ENCODE measurements around the gene CTDSP2.
"Not testable (repeated sequence)": the region's sequence is repeated elsewhere in the genome, so short reads cannot be mapped to it uniquely, and the experiment has no call there.

DNA sequence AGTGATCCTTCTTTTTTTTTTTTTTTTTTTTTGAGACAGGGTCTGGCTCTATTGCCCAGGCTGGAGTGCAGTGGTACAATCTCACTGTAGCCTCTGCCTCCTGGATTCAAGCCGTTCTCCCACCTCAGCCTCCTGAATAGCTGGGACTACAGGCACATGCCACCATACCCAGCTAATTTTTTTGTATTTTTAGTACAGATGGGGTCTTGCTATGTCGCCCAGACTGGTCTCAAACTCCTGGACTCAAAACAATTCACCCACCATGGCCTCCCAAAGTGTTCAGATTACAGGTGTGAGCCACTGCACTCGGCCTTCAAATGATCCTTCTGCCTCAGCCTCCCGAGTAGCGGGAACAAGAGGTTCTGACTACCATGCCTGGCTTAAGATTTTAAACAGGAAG is 14.4 kb upstream of the CTDSP2 start:
- TF ChIP-seq, protein P1, sequence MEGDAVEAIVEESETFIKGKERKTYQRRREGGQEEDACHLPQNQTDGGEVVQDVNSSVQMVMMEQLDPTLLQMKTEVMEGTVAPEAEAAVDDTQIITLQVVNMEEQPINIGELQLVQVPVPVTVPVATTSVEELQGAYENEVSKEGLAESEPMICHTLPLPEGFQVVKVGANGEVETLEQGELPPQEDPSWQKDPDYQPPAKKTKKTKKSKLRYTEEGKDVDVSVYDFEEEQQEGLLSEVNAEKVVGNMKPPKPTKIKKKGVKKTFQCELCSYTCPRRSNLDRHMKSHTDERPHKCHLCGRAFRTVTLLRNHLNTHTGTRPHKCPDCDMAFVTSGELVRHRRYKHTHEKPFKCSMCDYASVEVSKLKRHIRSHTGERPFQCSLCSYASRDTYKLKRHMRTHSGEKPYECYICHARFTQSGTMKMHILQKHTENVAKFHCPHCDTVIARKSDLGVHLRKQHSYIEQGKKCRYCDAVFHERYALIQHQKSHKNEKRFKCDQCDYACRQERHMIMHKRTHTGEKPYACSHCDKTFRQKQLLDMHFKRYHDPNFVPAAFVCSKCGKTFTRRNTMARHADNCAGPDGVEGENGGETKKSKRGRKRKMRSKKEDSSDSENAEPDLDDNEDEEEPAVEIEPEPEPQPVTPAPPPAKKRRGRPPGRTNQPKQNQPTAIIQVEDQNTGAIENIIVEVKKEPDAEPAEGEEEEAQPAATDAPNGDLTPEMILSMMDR (IDR thresholded peaks at IDR 0.05; ENCODE audit: extremely low read depth in 1 of 2, insufficient read depth in 1 of 2, low read depth in 1 of 2, low read length in 2 of 2): not testable (repeated sequence)
- not testable (repeated sequence) for TF ChIP-seq POLR2A (IDR thresholded peaks at IDR 0.05; ENCODE audit: low read depth, low read length); EZH2 (IDR thresholded peaks at IDR 0.05; ENCODE audit: borderline replicate concordance, low read depth, low read length, severe bottlenecking)
